ENCODE measurements around the gene PIAS1.

Gene PIAS1

GRCh38 chr15:68080783-68081182, 26.7 kb downstream of the PIAS1 start:
- Histone ChIP-seq H3K9me3 (ENCODE audit: insufficient read depth, low read length) (no peaks in the 10 kb centered on the region), H2AFZ (ENCODE audit: low read depth, low read length, severe bottlenecking) (no peak overlapping the region), H3K9ac (ENCODE audit: low read length) (no peak overlapping the region), H3K9me2 (replicated peaks; ENCODE audit: insufficient read depth, low read length) (no peaks in the 10 kb centered on the region), H3K79me2 (ENCODE audit: insufficient read depth, low read length) (peaks cover 100% of the 10 kb centered on the region), H3K27me3 (ENCODE audit: low read length) (no peaks in the 10 kb centered on the region), H3F3A (ENCODE audit: insufficient read depth) (0 out of 2 replicates have a peak, but pooled peaks cover 6% of the 10 kb centered on the region), H3K4me3 (ENCODE audit: insufficient read depth, low read length, poor library complexity, severe bottlenecking) (no peak overlapping the region), H4K20me1 (ENCODE audit: low read depth, low read length) (peaks cover 71% of the 10 kb centered on the region), H3K4me2 (ENCODE audit: low read depth, low read length, poor library complexity, severe bottlenecking) (no peak overlapping the region), H3K36me3 (ENCODE audit: low read length) (no peaks in the 10 kb centered on the region; the same call in 1 of the 2 replicates), H3K27ac (ENCODE audit: low read depth, low read length) (no peak overlapping the region)
- TF ChIP-seq EZH2phosphoT487 (conservative IDR thresholded peaks at IDR 0.05; ENCODE audit: low read length) (no peak), CTCF (IDR thresholded peaks at IDR 0.05; ENCODE audit: insufficient read depth, low read length, poor library complexity, severe bottlenecking) (no peak)

- no peaks in the 10 kb centered on the region for H3K9me2 ChIP-seq (replicated peaks; ENCODE audit: insufficient read depth, low read length)
- no peak overlapping the region for H3K4me3 ChIP-seq (ENCODE audit: insufficient read depth, low read length, poor library complexity, severe bottlenecking)
- no peak overlapping the region for H3K9ac ChIP-seq (ENCODE audit: low read length)
- H3K27me3 ChIP-seq (ENCODE audit: low read length) = no peaks in the 10 kb centered on the region
- H3F3A ChIP-seq (ENCODE audit: insufficient read depth) = 0 out of 2 replicates have a peak, but pooled peaks cover 6% of the 10 kb centered on the region
- peaks cover 68% of the 10 kb centered on the region for H4K20me1 ChIP-seq (ENCODE audit: low read depth, low read length)
- peaks cover 100% of the 10 kb centered on the region for H3K79me2 ChIP-seq (ENCODE audit: insufficient read depth, low read length)
- H3K36me3 ChIP-seq (ENCODE audit: low read length) = peaks cover 8% of the 10 kb centered on the region; the same call in 1 of the 2 replicates
- TF ChIP-seq CTCF (IDR thresholded peaks at IDR 0.05; ENCODE audit: insufficient read depth, low read length, poor library complexity, severe bottlenecking) (no peak), EZH2phosphoT487 (conservative IDR thresholded peaks at IDR 0.05; ENCODE audit: low read length) (no peak)
- H3K9me3 ChIP-seq (ENCODE audit: insufficient read depth, low read length) = no peaks in the 10 kb centered on the region
- no peak overlapping the region for H3K27ac ChIP-seq (ENCODE audit: low read depth, low read length)
- H3K4me2 ChIP-seq (ENCODE audit: low read depth, low read length, poor library complexity, severe bottlenecking) = no peak overlapping the region
- no peak overlapping the region for H2AFZ ChIP-seq (ENCODE audit: low read depth, low read length, severe bottlenecking)
Observed at GRCh38 chr15:68081869-68082505, 27.9 kb downstream of the PIAS1 start.

- TF ChIP-seq EZH2phosphoT487 (conservative IDR thresholded peaks at IDR 0.05; ENCODE audit: low read length) = no peak
- TF ChIP-seq CTCF (IDR thresholded peaks at IDR 0.05; ENCODE audit: insufficient read depth, low read length, poor library complexity, severe bottlenecking) = no peak
- H3K9ac ChIP-seq (ENCODE audit: low read length) = no peak overlapping the region
- peaks cover 15% of the 10 kb centered on the region; the same call in 1 of the 2 replicates for H3K36me3 ChIP-seq (ENCODE audit: low read length)
- no peak overlapping the region for H3K4me3 ChIP-seq (ENCODE audit: insufficient read depth, low read length, poor library complexity, severe bottlenecking)
- no peak overlapping the region for H2AFZ ChIP-seq (ENCODE audit: low read depth, low read length, severe bottlenecking)
- no peaks in the 10 kb centered on the region for H3K9me2 ChIP-seq (replicated peaks; ENCODE audit: insufficient read depth, low read length)
- H3K4me2 ChIP-seq (ENCODE audit: low read depth, low read length, poor library complexity, severe bottlenecking) = no peak overlapping the region
- H3K27me3 ChIP-seq (ENCODE audit: low read length) = no peaks in the 10 kb centered on the region
- no peaks in the 10 kb centered on the region for H3K9me3 ChIP-seq (ENCODE audit: insufficient read depth, low read length)
- peaks cover 66% of the 10 kb centered on the region for H4K20me1 ChIP-seq (ENCODE audit: low read depth, low read length)
- H3F3A ChIP-seq (ENCODE audit: insufficient read depth) = 0 out of 2 replicates have a peak, but pooled peaks cover 5% of the 10 kb centered on the region
- H3K79me2 ChIP-seq (ENCODE audit: insufficient read depth, low read length) = peaks cover 100% of the 10 kb centered on the region
- no peak overlapping the region for H3K27ac ChIP-seq (ENCODE audit: low read depth, low read length)
Observed at GRCh38 chr15:68082735-68083134, 28.6 kb downstream of the PIAS1 start.

All from SU-DHL-6 (cell line).